Small intestine (tissue), 7 donors: ENCODE measurements around the gene BZW2. TPM values are rescaled to one million over a fixed set of nuclear protein-coding genes. Genes with fewer than 3 reads are reported as not detected.
"Not testable (repeated sequence)": the region's sequence is repeated elsewhere in the genome, so short reads cannot be mapped to it uniquely, and the experiment has no call there.

Experiments
- DNase-seq, 2 donors: peaks; one replicate each; pipeline versions ENCODE4 v3.0.0 to v3.0.0-alpha.2; 2013
- FAIRE-seq: peaks from 2 replicates; lab custom pipeline; 2012; peaks lifted over from hg19 to GRCh38; lab: Jason Lieb, UNC
- H3K27ac ChIP-seq, 3 donors: one replicate each; pipeline ENCODE4 v1.5.1; 2013; ENCODE audit warnings: low read length in 2 of 3, mild to moderate bottlenecking in 2 of 3, control low read depth in 1 of 3, inconsistent platforms in 1 of 3, low read depth in 1 of 3, moderate library complexity in 1 of 3
- H3K27me3 ChIP-seq, 3 donors: one replicate each; pipeline ENCODE4 v1.6.1; 2013; ENCODE audit warnings: low read length in 3 of 3, inconsistent platforms in 1 of 3; ENCODE audit not compliant: control insufficient read depth in 3 of 3, insufficient read depth in 3 of 3
- H3K36me3 ChIP-seq, 3 donors: one replicate each; pipeline ENCODE4 v1.6.1; 2013; ENCODE audit warnings: low read length in 3 of 3, inconsistent platforms in 1 of 3, low read depth in 1 of 3, mild to moderate bottlenecking in 1 of 3, moderate library complexity in 1 of 3; ENCODE audit not compliant: control insufficient read depth in 3 of 3, insufficient read depth in 2 of 3
- H3K4me1 ChIP-seq, 3 donors: one replicate each; pipeline ENCODE4 v1.6.1; 2013; ENCODE audit warnings: low read length in 2 of 3, inconsistent platforms in 1 of 3, low read depth in 1 of 3, mild to moderate bottlenecking in 1 of 3, moderate library complexity in 1 of 3; ENCODE audit not compliant: control insufficient read depth in 3 of 3, insufficient read depth in 2 of 3
- H3K4me3 ChIP-seq, 3 donors: one replicate each; pipeline ENCODE4 v1.5.1; 2013; ENCODE audit warnings: low read length in 3 of 3, control low read depth in 1 of 3, inconsistent platforms in 1 of 3, low read depth in 1 of 3, mild to moderate bottlenecking in 1 of 3, moderate library complexity in 1 of 3
- H3K9me3 ChIP-seq, 2 donors: one replicate each; pipeline ENCODE4 v1.6.1; 2013; ENCODE audit warnings: low read depth in 1 of 2, low read length in 1 of 2; ENCODE audit not compliant: control insufficient read depth in 2 of 2, insufficient read depth in 1 of 2
- WGBS, 3 donors: extraction: QIAGEN DNeasy Blood & Tissue Kit; methylation state at CpG; one replicate each; pipeline ENCODE4 v1.1.7; 2013; 5-methylcytosine and 5-hydroxymethylcytosine counted together
- polyA plus RNA-seq, 4 donors: library from polyadenylated mRNA; stranded (reverse) in 3 of 4; unstranded in 1 of 4; fragments of 200-250 nt in 3 of 4; fragments of 120-200 nt in 1 of 4; gene quantifications; one replicate each; pipeline versions ENCODE4 v1.2.1 to v1.2.3, GENCODE V29; 2013
- donor health status: healthy with polysubstance abuse.
- donor health status: control.
- donor health status: control.
- donor health status: Bipolar disorder and iron deficiency.
- donor health status: healthy.

BZW2 gene
- polyA plus RNA-seq, 4 donors, result 21.9 to 68.1 (median 45.6) TPM

DNA sequence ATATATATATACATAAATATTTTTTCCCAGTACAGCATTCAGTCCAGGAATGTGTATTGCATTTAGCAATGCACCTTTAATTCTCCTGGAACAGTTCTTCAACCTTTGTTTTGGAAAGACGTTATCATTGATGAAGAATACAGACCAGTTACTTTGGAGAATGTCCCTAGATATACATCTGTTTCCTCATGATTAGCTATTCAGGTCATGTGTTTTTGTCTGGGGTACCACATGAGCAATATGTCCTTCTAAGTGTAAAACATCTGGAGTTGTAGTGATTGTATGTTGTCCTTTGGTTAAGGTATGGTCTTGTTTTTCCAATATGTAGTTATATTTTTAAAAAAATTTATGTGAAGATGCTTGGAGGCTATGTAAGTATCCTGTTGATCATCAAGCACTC lies 10.2 kb downstream of the BZW2 start:
- Histone ChIP-seq H3K4me3 (no peak overlapping the region), H3K27me3 (no peaks in the 10 kb centered on the region), H3K36me3 (no peaks in the 10 kb centered on the region), H3K4me1 (peaks cover 3 to 14% (median 10%) of the 10 kb centered on the region in 3 donors), H3K9me3 (no peaks in the 10 kb centered on the region), H3K27ac (no peak overlapping the region)
- FAIRE-seq, result no peak
- WGBS, 3 donors, result 77 to 85% (median 79%) methylated on average over 1 of the region's 1 CpG
- DNase-seq, result no peak

DNA sequence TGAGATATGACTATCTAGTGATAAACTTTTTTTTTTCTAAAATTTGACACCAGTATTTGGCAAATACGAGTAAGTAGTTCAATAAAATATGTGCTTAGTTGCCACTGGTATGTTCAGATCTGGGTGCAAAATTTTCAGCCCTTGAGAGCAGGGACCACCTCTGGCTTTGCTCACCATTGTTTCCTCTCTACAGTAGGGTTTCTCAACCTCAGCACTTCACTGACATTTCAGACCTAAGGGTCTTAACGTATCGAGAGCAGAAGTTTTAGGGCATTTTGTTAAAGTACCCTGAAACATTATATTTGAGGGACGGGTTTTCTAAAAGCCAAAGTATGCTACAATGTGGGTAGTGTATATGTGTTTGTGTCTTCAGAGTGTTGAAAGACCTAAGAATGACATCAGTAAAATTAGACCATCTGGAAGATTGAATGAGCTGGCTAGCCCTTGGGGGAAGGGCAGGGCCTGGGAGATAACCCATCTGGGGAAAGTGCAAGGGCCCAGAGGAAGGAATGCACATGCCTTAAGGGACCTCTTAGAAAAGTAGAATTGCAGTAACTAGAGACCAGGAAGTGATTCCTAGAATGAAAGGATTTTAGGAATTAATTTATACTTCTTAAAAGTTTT lies 11.8 kb downstream of the BZW2 start:
- 77 to 92% (median 82%) methylated on average over 4 of the region's 4 CpGs for WGBS, 3 donors
- no peak overlapping the region for H3K27ac ChIP-seq
- H3K4me3 ChIP-seq, result no peak overlapping the region
- H3K27me3 ChIP-seq, result no peaks in the 10 kb centered on the region
- no peak for FAIRE-seq
- peak in 1 of 2 donors; percentile 57 for DNase-seq
- H3K36me3 ChIP-seq, result no peaks in the 10 kb centered on the region
- H3K4me1 ChIP-seq, result peaks cover 5 to 20% (median 9%) of the 10 kb centered on the region in 3 donors
- no peaks in the 10 kb centered on the region for H3K9me3 ChIP-seq

DNA sequence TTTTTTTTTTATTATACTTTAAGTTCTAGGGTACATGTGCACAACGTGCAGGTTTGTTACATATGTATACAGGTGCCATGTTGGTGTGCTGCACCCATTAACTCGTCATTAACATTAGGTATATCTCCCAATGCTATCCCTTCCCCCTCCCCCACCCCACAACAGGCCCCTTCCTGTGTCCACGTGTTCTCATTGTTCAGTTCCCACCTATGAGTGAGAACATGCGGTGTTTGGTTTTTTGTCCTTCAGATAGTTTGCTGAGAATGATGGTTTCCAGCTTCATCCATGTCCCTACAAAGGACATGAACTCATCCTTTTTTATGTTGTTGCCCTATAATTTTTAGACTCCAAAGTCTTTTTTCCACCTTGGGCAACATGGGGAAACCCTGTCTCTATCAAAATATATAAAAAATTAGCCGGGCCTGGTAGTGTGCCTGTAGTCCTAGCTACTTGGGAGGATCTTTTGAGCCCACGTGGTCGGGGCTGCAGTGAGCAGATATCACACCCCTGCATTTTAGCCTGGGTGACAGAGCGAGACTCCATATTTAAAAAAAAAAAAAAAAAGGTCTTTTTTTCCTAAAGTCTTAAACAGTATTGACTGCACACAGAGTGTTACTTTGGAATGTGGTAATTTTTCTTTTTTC lies 14.0 kb downstream of the BZW2 start:
- H3K27me3 ChIP-seq, H3K9me3 ChIP-seq, DNase-seq, H3K27ac ChIP-seq, H3K4me3 ChIP-seq, FAIRE-seq, H3K36me3 ChIP-seq: not testable (repeated sequence)
- WGBS, 3 donors, result 84 to 91% (median 86%) methylated on average over 8 of the region's 8 CpGs
- peaks cover 5 to 20% (median 9%) of the 10 kb centered on the region in 3 donors for H3K4me1 ChIP-seq

DNA sequence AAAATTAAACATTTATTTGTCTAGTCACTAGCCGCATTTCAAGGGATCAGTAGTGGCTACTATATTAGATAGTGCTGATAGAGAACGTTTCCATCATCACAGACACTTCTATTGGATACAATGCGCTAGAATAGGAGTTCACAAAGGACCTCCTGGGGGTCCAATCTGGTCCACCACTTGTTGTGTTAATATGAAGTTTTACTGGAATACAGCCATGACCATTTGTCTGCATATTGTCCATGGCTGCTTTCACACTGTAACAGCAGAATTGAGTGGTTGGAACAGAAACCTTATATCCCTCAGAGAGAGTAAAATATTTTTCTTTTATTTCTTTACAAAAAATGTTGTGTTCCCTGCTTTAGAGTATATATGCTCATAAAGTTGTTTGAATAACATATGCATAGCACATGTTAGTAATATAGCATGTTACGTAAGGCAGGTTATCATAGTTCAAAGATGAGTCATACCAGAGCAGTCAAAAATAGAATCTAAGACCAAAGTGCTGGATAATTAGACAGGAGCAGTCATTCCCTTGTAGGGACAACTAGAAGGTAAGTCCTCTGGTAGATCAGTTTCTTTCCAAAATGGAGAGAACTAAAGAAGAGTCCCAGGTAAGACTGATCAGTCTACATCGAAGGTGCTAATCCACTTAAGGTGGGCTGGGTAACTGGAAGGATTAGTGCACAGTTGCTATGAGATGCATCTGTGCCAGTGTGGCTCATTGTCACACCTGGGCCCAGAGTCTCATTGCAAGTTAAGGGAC lies 14.9 kb downstream of the BZW2 start:
- peak overlapping the region in 2 of 3 donors; percentile 14 to 64 for H3K27ac ChIP-seq
- WGBS, 3 donors, result 67 to 75% (median 70%) methylated on average over 5 of the region's 5 CpGs
- FAIRE-seq (peak; percentile 70), DNase-seq (peak; percentile 84)
- H3K9me3 ChIP-seq, result no peaks in the 10 kb centered on the region
- no peak overlapping the region for H3K4me3 ChIP-seq
- H3K4me1 ChIP-seq, result peaks cover 5 to 20% (median 9%) of the 10 kb centered on the region in 3 donors
- H3K27me3 ChIP-seq, result no peaks in the 10 kb centered on the region
- peaks cover 0 to under 1% (median 0%) of the 10 kb centered on the region in 3 donors for H3K36me3 ChIP-seq

DNA sequence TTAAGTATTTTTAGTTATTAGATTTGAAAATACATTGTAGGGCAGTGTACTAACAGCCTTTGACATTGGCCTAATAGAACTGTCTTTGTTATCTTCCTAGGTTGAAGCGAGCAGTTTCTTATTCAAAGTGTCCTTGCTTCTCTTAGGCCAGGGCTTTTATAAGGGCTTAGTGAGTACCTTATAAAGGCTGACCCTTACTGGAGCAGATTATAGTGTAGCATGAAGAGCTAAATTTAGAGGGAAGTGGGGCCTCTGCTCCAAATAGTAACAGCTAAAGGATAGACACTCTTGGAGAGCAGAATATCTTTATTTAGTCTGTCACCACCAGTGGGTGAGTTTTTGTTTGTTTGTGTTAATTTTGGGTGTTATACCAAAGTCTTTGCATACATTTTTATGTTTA lies 15.9 kb downstream of the BZW2 start:
- no peaks in the 10 kb centered on the region for H3K9me3 ChIP-seq
- H3K36me3 ChIP-seq, result peaks cover 0 to 10% (median 0%) of the 10 kb centered on the region in 3 donors
- H3K4me1 ChIP-seq, result peaks cover 5 to 20% (median 9%) of the 10 kb centered on the region in 3 donors
- FAIRE-seq, result no peak
- WGBS, 3 donors, result 80 to 91% (median 86%) methylated on average over 1 of the region's 1 CpG
- H3K27me3 ChIP-seq, result no peaks in the 10 kb centered on the region
- H3K27ac ChIP-seq, result peak overlapping the region in 1 of 3 donors; percentile 64
- no peak overlapping the region for H3K4me3 ChIP-seq
- no peak for DNase-seq

GRCh38 chr7:16667355-16667754 lies 21.4 kb downstream of the BZW2 start:
- peak overlapping the region in 1 of 3 donors; percentile 67 for H3K27ac ChIP-seq
- FAIRE-seq, result no peak

DNA sequence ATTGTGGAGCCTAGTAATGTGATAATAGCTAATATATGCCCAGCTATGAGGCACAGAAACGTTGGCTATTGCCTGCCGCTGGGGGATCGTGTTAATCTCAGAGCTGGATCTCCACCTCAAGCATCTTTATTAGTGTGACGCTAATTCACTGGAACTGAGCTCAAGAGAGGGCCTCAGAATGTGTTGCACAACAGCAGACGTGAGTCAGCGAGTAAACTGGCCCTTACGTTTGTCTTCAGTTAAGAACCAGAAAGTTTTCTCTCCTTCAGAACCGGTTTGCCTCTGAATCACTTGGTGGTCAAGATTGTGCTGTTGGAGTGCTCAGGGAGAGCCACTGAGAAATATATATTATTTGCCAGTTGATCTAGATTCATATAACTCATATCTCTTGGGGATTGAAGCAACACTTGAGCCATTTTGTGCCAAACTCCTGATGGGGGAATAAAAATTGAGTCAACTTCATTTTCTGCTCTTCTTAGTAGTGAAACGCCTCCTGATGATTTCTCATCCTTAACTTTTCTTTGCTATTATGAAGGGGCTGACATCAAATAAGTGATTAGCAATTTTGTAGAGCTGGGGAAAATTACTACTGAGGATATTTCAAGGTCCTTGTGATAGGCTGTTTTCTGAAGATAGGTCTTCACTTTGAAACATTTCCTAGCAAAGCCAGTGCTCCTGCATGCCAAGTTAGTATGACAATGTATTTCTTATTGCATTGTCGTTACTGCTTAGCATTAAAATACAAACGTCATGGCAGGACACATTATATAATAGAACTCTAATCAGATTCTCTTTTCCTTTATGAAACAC lies 22.3 kb downstream of the BZW2 start:
- Histone ChIP-seq H3K4me1 (peaks cover 0 to 8% (median 0%) of the 10 kb centered on the region in 3 donors), H3K36me3 (peaks cover 0 to 16% (median 3%) of the 10 kb centered on the region in 3 donors), H3K27me3 (no peaks in the 10 kb centered on the region), H3K4me3 (no peak overlapping the region), H3K27ac (peak overlapping the region in 1 of 3 donors; percentile 67), H3K9me3 (no peaks in the 10 kb centered on the region)
- FAIRE-seq (no peak), DNase-seq (peak in 1 of 2 donors; percentile 90)
- 61 to 77% (median 74%) methylated on average over 11 of the region's 11 CpGs for WGBS, 3 donors

More at GRCh38 chr7:16667355-16667754, 21.4 kb downstream of the BZW2 start:
- no peak for DNase-seq
- WGBS, 3 donors, result 91 to 95% (median 94%) methylated on average over 3 of the region's 3 CpGs
- peaks cover 0 to 8% (median 0%) of the 10 kb centered on the region in 3 donors for H3K4me1 ChIP-seq
- H3K36me3 ChIP-seq, result peaks cover 0 to 16% (median 3%) of the 10 kb centered on the region in 3 donors
- no peaks in the 10 kb centered on the region for H3K9me3 ChIP-seq
- no peak overlapping the region for H3K4me3 ChIP-seq
- H3K27me3 ChIP-seq, result no peaks in the 10 kb centered on the region
